ENCODE results near the gene IL17C. TPM values are rescaled to one million over a fixed set of nuclear protein-coding genes. Genes with fewer than 3 reads are reported as not detected.
"Not testable (repeated sequence)": the region's sequence is repeated elsewhere in the genome, so short reads cannot be mapped to it uniquely, and the experiment has no call there.

The IL17C gene
- polyA plus RNA-seq, 3 donors from 2014 or later = 0.64 to 0.80 TPM; not detected in 1

DNA sequence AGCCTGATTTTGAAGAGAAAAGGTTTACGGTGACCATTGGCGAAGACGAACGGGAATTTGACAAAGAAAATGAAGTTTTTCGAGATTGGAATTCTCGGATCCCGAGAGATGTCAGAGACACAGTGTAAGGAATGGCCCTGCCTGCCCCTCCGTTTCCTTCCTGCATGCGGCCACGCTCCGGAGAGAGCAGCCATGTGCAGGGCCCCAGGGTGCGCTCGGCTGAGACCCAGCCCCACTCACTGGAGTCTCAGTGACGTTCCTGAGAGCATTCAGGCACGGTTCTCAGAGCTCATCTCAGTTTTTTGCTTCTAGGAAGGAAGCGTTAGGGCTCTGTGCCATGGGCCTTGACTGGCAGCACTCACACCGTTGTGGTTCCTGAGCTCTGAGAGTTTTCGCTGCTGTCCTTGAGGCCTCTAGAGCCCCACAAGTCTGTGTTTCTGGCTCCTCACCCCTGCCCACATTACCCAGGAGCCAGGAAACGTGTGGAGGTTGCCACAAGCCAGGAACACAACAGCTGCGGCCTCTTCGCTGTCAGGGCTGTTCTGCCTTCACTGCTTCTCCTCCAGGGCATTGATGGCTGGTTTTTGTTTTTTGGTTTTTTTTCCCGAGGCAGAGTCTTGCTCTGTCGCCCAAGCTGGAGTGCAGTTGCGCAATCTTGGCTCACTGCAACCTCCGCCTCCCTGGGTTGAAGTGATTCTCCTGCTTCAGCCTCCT is 38.4 kb upstream of the IL17C start:
- Mint-ChIP-seq H3K27ac (peak overlapping the region in 1 of 6 donors; percentile 32), H3K9me3 (no peaks in the 10 kb centered on the region)

GRCh38 chr16:88600539-88600896 is 37.9 kb upstream of the IL17C start:
- Mint-ChIP-seq H3K27me3 (ENCODE audit: low read depth in 3 of 3) (peaks cover 0 to 2% (median 0%) of the 10 kb centered on the region in 3 donors), H3K36me3 (peaks cover 5 to 21% (median 6%) of the 10 kb centered on the region in 3 donors), H3K9me3 (no peaks in the 10 kb centered on the region), H3K4me1 (peaks cover 5 to 23% of the 10 kb centered on the region in 2 donors), H3K27ac (peak overlapping the region in 3 of 6 donors; percentile 32 to 42 (median 41)), H3K4me3 (no peak overlapping the region)
- no peak for DNase-seq

More for the DNA sequence above, 38.4 kb upstream of the IL17C start:
- H3K4me1 Mint-ChIP-seq = peaks cover 5 to 23% of the 10 kb centered on the region in 2 donors
- peak in 1 of 3 donors; percentile 23 for DNase-seq
- H3K36me3 Mint-ChIP-seq = peaks cover 5 to 21% (median 6%) of the 10 kb centered on the region in 3 donors
- H3K27me3 Mint-ChIP-seq (ENCODE audit: low read depth in 3 of 3) = peaks cover 0 to 2% (median 0%) of the 10 kb centered on the region in 3 donors
- no peak overlapping the region for H3K4me3 Mint-ChIP-seq

GRCh38 chr16:88601313-88602036 is 36.9 kb upstream of the IL17C start:
- Mint-ChIP-seq H3K27me3 (ENCODE audit: low read depth in 3 of 3) (peaks cover 0 to 2% (median 2%) of the 10 kb centered on the region in 3 donors), H3K36me3 (peaks cover 5 to 21% (median 6%) of the 10 kb centered on the region in 3 donors), H3K4me3 (no peak overlapping the region), H3K9me3 (no peaks in the 10 kb centered on the region), H3K27ac (peak overlapping the region in 3 of 6 donors; percentile 30 to 56 (median 31)), H3K4me1 (peaks cover 2 to 18% of the 10 kb centered on the region in 2 donors)
- no peak for DNase-seq

DNA sequence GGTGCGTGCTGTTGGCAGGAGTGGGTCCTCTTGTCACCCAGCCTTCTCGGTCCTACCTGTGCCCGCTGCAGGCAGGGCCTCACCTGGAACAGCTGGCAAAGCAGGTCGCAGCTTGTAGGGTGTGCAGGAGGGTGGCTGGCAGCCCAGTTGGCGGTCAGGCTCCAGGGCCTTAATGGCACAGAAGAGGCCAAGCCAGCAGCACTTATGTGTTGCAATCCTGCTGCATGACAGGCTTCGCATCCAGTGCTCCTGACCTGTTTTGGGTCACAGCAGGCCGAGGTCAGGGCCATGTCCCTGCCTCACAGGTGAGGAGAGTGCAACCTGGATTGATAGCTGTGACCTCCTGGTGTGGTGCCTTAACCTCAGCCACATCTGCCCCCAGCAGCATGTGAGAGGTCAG is 36.3 kb upstream of the IL17C start:
- DNase-seq = no peak
- H3K36me3 Mint-ChIP-seq = peaks cover 5 to 22% (median 7%) of the 10 kb centered on the region in 3 donors
- H3K4me1 Mint-ChIP-seq = peaks cover 2 to 19% of the 10 kb centered on the region in 2 donors
- no peak overlapping the region for H3K4me3 Mint-ChIP-seq
- no peaks in the 10 kb centered on the region for H3K9me3 Mint-ChIP-seq
- peak overlapping the region in 1 of 6 donors; percentile 17 for H3K27ac Mint-ChIP-seq
- H3K27me3 Mint-ChIP-seq (ENCODE audit: low read depth in 3 of 3) = peaks cover 0 to 4% (median 2%) of the 10 kb centered on the region in 3 donors

- Mint-ChIP-seq H3K9me3 (no peaks in the 10 kb centered on the region), H3K36me3 (peaks cover 11 to 28% (median 14%) of the 10 kb centered on the region in 3 donors), H3K4me3 (no peak overlapping the region), H3K27ac (no peak overlapping the region), H3K27me3 (ENCODE audit: low read depth in 3 of 3) (peaks cover 0 to 6% (median 0%) of the 10 kb centered on the region in 3 donors), H3K4me1 (peaks cover 2 to 18% of the 10 kb centered on the region in 2 donors)
- no peak for DNase-seq
Observed at GRCh38 chr16:88605186-88606147, 32.9 kb upstream of the IL17C start.

DNA sequence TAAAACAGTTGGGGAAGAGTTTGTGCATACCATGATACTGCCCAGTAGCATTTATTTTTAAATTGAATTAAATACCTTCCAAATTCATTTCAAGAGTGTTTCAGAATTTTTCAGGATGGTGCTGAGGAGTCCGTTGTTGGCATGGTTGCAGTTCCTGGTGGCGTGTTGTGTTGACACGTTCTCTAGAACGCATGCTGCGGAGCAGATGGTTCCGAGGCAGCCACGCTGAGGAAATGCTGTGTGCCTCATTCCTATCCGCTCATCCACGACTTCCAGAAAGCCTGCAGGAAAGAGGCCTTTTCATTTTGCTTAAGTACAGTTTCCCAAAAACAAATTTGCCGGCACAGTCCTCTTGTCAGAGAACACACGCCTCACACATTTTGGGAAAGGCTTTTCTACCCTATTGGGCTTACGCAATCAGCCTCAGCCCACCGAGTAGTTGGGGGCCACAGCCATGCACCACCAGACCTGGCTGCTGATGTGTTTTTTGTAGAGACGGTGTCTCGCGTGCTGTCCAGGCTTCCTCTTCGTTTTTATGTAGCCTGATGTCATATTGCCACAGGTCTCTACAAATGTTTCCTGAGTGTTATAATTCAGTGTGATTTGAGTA is 32.1 kb upstream of the IL17C start:
- peaks cover 0 to 6% (median 0%) of the 10 kb centered on the region in 3 donors for H3K27me3 Mint-ChIP-seq (ENCODE audit: low read depth in 3 of 3)
- peaks cover 4 to 11% of the 10 kb centered on the region in 2 donors for H3K4me1 Mint-ChIP-seq
- DNase-seq = no peak
- H3K36me3 Mint-ChIP-seq = peaks cover 15 to 27% (median 20%) of the 10 kb centered on the region in 3 donors
- H3K4me3 Mint-ChIP-seq = no peak overlapping the region
- peak overlapping the region in 3 of 6 donors; percentile 16 to 50 (median 40) for H3K27ac Mint-ChIP-seq
- H3K9me3 Mint-ChIP-seq = no peaks in the 10 kb centered on the region

DNA sequence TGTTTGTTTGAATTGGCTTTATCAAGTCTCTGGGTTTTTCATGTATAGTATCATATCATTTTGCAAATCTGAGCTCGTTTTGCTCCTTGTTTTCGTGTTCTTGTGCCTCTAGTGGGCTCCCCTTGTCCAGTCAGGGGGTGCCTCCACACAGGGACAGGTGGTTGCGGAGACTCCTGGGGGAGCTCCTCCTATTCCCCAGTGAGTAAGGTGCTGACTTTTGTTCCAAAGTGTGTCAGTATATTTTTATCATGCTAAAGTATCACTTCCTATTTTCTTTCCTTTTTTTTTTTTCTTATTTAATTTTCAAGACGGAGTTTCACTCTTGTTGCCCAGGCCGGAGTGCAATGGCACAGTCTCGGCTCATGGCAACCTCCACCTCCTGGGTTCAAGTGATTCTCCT is 30.3 kb upstream of the IL17C start:
- Mint-ChIP-seq H3K4me3 (no peak overlapping the region), H3K9me3 (no peaks in the 10 kb centered on the region), H3K4me1 (peaks cover 4 to 11% of the 10 kb centered on the region in 2 donors), H3K36me3 (peaks cover 15 to 30% (median 15%) of the 10 kb centered on the region in 3 donors), H3K27me3 (ENCODE audit: low read depth in 3 of 3) (peaks cover 0 to 6% (median 3%) of the 10 kb centered on the region in 3 donors), H3K27ac (peak overlapping the region in 3 of 6 donors; percentile 42 to 75 (median 59))
- no peak for DNase-seq

- H3K27ac Mint-ChIP-seq; H3K27me3 Mint-ChIP-seq (ENCODE audit: low read depth in 3 of 3); H3K4me3 Mint-ChIP-seq; DNase-seq; H3K9me3 Mint-ChIP-seq: not testable (repeated sequence)
- Mint-ChIP-seq H3K4me1 (peaks cover 6 to 19% of the 10 kb centered on the region in 2 donors), H3K36me3 (peaks cover 15 to 35% (median 24%) of the 10 kb centered on the region in 3 donors)
Observed at GRCh38 chr16:88609426-88609825, 28.9 kb upstream of the IL17C start.

GRCh38 chr16:88610080-88610479 is 28.3 kb upstream of the IL17C start:
- Mint-ChIP-seq H3K27ac (peak overlapping the region in 3 of 6 donors; percentile 37 to 70 (median 61)), H3K9me3 (no peaks in the 10 kb centered on the region), H3K4me1 (peaks cover 6 to 19% of the 10 kb centered on the region in 2 donors), H3K36me3 (peaks cover 15 to 37% (median 25%) of the 10 kb centered on the region in 3 donors), H3K27me3 (ENCODE audit: low read depth in 3 of 3) (peaks cover 0 to 6% (median 6%) of the 10 kb centered on the region in 3 donors), H3K4me3 (no peak overlapping the region)
- DNase-seq = no peak

GRCh38 chr16:88610909-88611812 is 27.2 kb upstream of the IL17C start:
- Mint-ChIP-seq H3K27ac (peak overlapping the region in 3 of 6 donors; percentile 7 to 53 (median 44)), H3K27me3 (ENCODE audit: low read depth in 3 of 3) (peaks cover 0 to 6% (median 4%) of the 10 kb centered on the region in 3 donors), H3K4me3 (no peak overlapping the region), H3K4me1 (peaks cover 9 to 19% of the 10 kb centered on the region in 2 donors), H3K36me3 (peaks cover 15 to 37% (median 28%) of the 10 kb centered on the region in 3 donors), H3K9me3 (no peaks in the 10 kb centered on the region)
- no peak for DNase-seq

GRCh38 chr16:88613293-88613692 is 25.1 kb upstream of the IL17C start:
- DNase-seq = no peak
- peaks cover 17 to 20% of the 10 kb centered on the region in 2 donors for H3K4me1 Mint-ChIP-seq
- peaks cover 0 to 9% (median 2%) of the 10 kb centered on the region in 3 donors for H3K27me3 Mint-ChIP-seq (ENCODE audit: low read depth in 3 of 3)
- peak overlapping the region in 4 of 6 donors; percentile 24 to 75 (median 52) for H3K27ac Mint-ChIP-seq
- no peak overlapping the region for H3K4me3 Mint-ChIP-seq
- peaks cover 6 to 27% (median 20%) of the 10 kb centered on the region in 3 donors for H3K36me3 Mint-ChIP-seq
- H3K9me3 Mint-ChIP-seq = no peaks in the 10 kb centered on the region
